Renal pelvis (tissue), 4 donors: ENCODE measurements around the gene ATP5F1D. TPM values are rescaled to one million over a fixed set of nuclear protein-coding genes. Genes with fewer than 3 reads are reported as not detected.

ENCODE experiments used
- DNase-seq: peaks from one replicate; pipeline ENCODE4 v3.0.0-alpha.2; 2013
- polyA plus RNA-seq, 3 donors: library from polyadenylated mRNA; unstranded; fragments of 120-200 nt; gene quantifications; one replicate each; pipeline ENCODE4 v1.2.1, GENCODE V29; 2013; ENCODE audit not compliant: insufficient read length in 3 of 3

The ATP5F1D gene
- polyA plus RNA-seq, 3 donors, result 119 to 152 (median 149) TPM

- no peak for DNase-seq
These were observed 25.4 kb downstream of the ATP5F1D start for GRCh38 chr19:1266916-1267476.

GRCh38 chr19:1267477-1268225 is 26.1 kb downstream of the ATP5F1D start:
- DNase-seq, result no peak

- DNase-seq, result no peak
These were observed 26.9 kb downstream of the ATP5F1D start for GRCh38 chr19:1268226-1269064.

- DNase-seq, result peak; percentile 99
These were observed 27.5 kb downstream of the ATP5F1D start, which contains the start of gene CIRBP for GRCh38 chr19:1269065-1269477. TSS of gene CIRBP (plus strand) at chr19:1269332. CDS start at chr19:1270934, 1,602 bp downstream.

GRCh38 chr19:1269478-1270212 is 28.1 kb downstream of the ATP5F1D start:
- DNase-seq, result peak; percentile 85

GRCh38 chr19:1270213-1270853 is 28.8 kb downstream of the ATP5F1D start:
- no peak for DNase-seq

GRCh38 chr19:1270854-1271527 is 29.4 kb downstream of the ATP5F1D start:
- DNase-seq, result no peak

GRCh38 chr19:1271528-1272422 is 30.2 kb downstream of the ATP5F1D start:
- DNase-seq, result no peak

- no peak for DNase-seq
These were observed 31.1 kb downstream of the ATP5F1D start for GRCh38 chr19:1272423-1273262.

GRCh38 chr19:1273263-1274041 is 31.9 kb downstream of the ATP5F1D start:
- DNase-seq, result no peak

GRCh38 chr19:1274081-1274851 is 32.7 kb downstream of the ATP5F1D start:
- no peak for DNase-seq

- no peak for DNase-seq
These were observed 33.3 kb downstream of the ATP5F1D start for GRCh38 chr19:1274852-1275259.

GRCh38 chr19:1275260-1275975 is 33.9 kb downstream of the ATP5F1D start, which contains the start of gene FAM174C:
TSS of gene FAM174C (plus strand) at chr19:1275530. CDS start at chr19:1275550, 20 bp downstream.
- peak; percentile 94 for DNase-seq

GRCh38 chr19:1275976-1276627 is 34.6 kb downstream of the ATP5F1D start:
- DNase-seq, result no peak

- DNase-seq, result no peak
These were observed 35.1 kb downstream of the ATP5F1D start for GRCh38 chr19:1276628-1277022.

- DNase-seq, result no peak
These were observed 35.5 kb downstream of the ATP5F1D start for GRCh38 chr19:1277061-1277460.
